HEK293 (cell line): ENCODE data around the gene SRL.

Source experiments
- ATF2 ChIP-seq: fragments of 450-650 bp; formaldehyde crosslinking; IDR thresholded peaks from 2 replicates; pipeline ENCODE4 v1.5.1; 2016; ENCODE audit warnings: missing biosample characterization, missing genetic modification characterization, low read depth
- BCL11A ChIP-seq: fragments of 450-650 bp; formaldehyde crosslinking; IDR thresholded peaks from 2 replicates; pipeline ENCODE4 v1.5.1; 2016; ENCODE audit warnings: low read depth, missing biosample characterization, missing genetic modification characterization
- CTCF ChIP-seq: fragments of 450-650 bp; formaldehyde crosslinking; IDR thresholded peaks from 2 replicates; pipeline ENCODE4 v1.5.1; 2016; ENCODE audit warnings: missing biosample characterization, missing genetic modification characterization
- GLI4 ChIP-seq: fragments of 450-650 bp; formaldehyde crosslinking; IDR thresholded peaks from 2 replicates; pipeline ENCODE4 v1.5.1; 2016; ENCODE audit warnings: missing biosample characterization, missing genetic modification characterization
- GLIS2 ChIP-seq: fragments of 450-650 bp; formaldehyde crosslinking; IDR thresholded peaks from 2 replicates; pipeline ENCODE4 v1.5.1; 2016; ENCODE audit warnings: missing biosample characterization, missing genetic modification characterization
- KLF8 ChIP-seq: fragments of 450-650 bp; formaldehyde crosslinking; IDR thresholded peaks from 2 replicates; pipeline ENCODE4 v1.5.1; 2016; ENCODE audit warnings: missing biosample characterization, missing genetic modification characterization
- MYNN ChIP-seq: fragments of 450-650 bp; formaldehyde crosslinking; IDR thresholded peaks from 2 replicates; pipeline ENCODE4 v1.5.1; 2016; ENCODE audit warnings: missing biosample characterization, missing genetic modification characterization, borderline replicate concordance
- RBAK ChIP-seq: fragments of 450-650 bp; formaldehyde crosslinking; IDR thresholded peaks from 2 replicates; pipeline ENCODE4 v1.5.1; 2016; ENCODE audit warnings: missing biosample characterization, missing genetic modification characterization
- SP3 ChIP-seq: fragments of 450-650 bp; formaldehyde crosslinking; IDR thresholded peaks from 2 replicates; pipeline ENCODE4 v1.5.1; 2016; ENCODE audit warnings: missing biosample characterization, missing genetic modification characterization
- TSHZ1 ChIP-seq: fragments of 450-650 bp; formaldehyde crosslinking; IDR thresholded peaks from 2 replicates; pipeline ENCODE4 v1.5.1; 2016; ENCODE audit warnings: missing biosample characterization, missing genetic modification characterization, borderline replicate concordance
- YY1 ChIP-seq: fragments of 450-650 bp; formaldehyde crosslinking; IDR thresholded peaks from 2 replicates; pipeline ENCODE4 v1.5.1; 2018; ENCODE audit warnings: missing biosample characterization, missing genetic modification characterization
- YY2 ChIP-seq: fragments of 450-650 bp; formaldehyde crosslinking; IDR thresholded peaks from 2 replicates; pipeline ENCODE4 v1.5.1; 2016; ENCODE audit warnings: missing biosample characterization, missing genetic modification characterization
- ZBTB21 ChIP-seq: fragments of 450-650 bp; formaldehyde crosslinking; IDR thresholded peaks from 2 replicates; pipeline ENCODE4 v1.5.1; 2017; ENCODE audit warnings: missing biosample characterization, missing genetic modification characterization
- ZEB2 ChIP-seq: fragments of 450-650 bp; formaldehyde crosslinking; IDR thresholded peaks from 2 replicates; pipeline ENCODE4 v1.5.1; 2016; ENCODE audit warnings: missing biosample characterization, missing genetic modification characterization
- ZNF114 ChIP-seq: fragments of 450-650 bp; formaldehyde crosslinking; IDR thresholded peaks from 2 replicates; pipeline ENCODE4 v1.5.0; 2017; ENCODE audit warnings: missing biosample characterization, missing genetic modification characterization
- ZNF155 ChIP-seq: fragments of 450-650 bp; formaldehyde crosslinking; IDR thresholded peaks from 2 replicates; pipeline ENCODE4 v1.5.1; 2016; ENCODE audit warnings: missing biosample characterization, missing genetic modification characterization
- ZNF18 ChIP-seq: fragments of 450-650 bp; formaldehyde crosslinking; IDR thresholded peaks from 2 replicates; pipeline ENCODE4 v1.5.1; 2016; ENCODE audit warnings: missing biosample characterization, missing genetic modification characterization
- ZNF214 ChIP-seq: fragments of 450-650 bp; formaldehyde crosslinking; IDR thresholded peaks from 2 replicates; pipeline ENCODE4 v1.5.1; 2017; ENCODE audit warnings: missing biosample characterization, mild to moderate bottlenecking, missing genetic modification characterization, borderline replicate concordance
- ZNF394 ChIP-seq: fragments of 450-650 bp; formaldehyde crosslinking; IDR thresholded peaks from 2 replicates; pipeline ENCODE4 v1.5.1; 2016; ENCODE audit warnings: missing biosample characterization, missing genetic modification characterization, mild to moderate bottlenecking, moderate library complexity, borderline replicate concordance
- ZNF416 ChIP-seq: fragments of 450-650 bp; formaldehyde crosslinking; IDR thresholded peaks from 2 replicates; pipeline ENCODE4 v1.5.1; 2016; ENCODE audit warnings: missing biosample characterization, missing genetic modification characterization
- ZNF670 ChIP-seq: fragments of 450-650 bp; formaldehyde crosslinking; IDR thresholded peaks from 2 replicates; pipeline ENCODE4 v1.5.1; 2016; ENCODE audit warnings: missing biosample characterization, missing genetic modification characterization, low read depth
- ZNF777 ChIP-seq: fragments of 450-650 bp; formaldehyde crosslinking; IDR thresholded peaks from 2 replicates; pipeline ENCODE4 v1.5.1; 2017; ENCODE audit warnings: missing biosample characterization, missing genetic modification characterization, borderline replicate concordance
- ZSCAN23 ChIP-seq: fragments of 450-650 bp; formaldehyde crosslinking; IDR thresholded peaks from 2 replicates; pipeline ENCODE4 v1.5.1; 2016; ENCODE audit warnings: missing biosample characterization, missing genetic modification characterization
- ZSCAN30 ChIP-seq: fragments of 450-650 bp; IDR thresholded peaks from 2 replicates; pipeline ENCODE4 v1.5.1; 2018; ENCODE audit warnings: missing biosample characterization, mild to moderate bottlenecking, missing genetic modification characterization, moderate library complexity
- TF ChIP-seq, protein P1 (sequence below): fragments of 450-650 bp; formaldehyde crosslinking; IDR thresholded peaks from 2 replicates; pipeline ENCODE4 v1.5.1; 2017; ENCODE audit warnings: missing biosample characterization, missing genetic modification characterization
- TF ChIP-seq, protein P2 (sequence below): fragments of 450-650 bp; formaldehyde crosslinking; IDR thresholded peaks from 2 replicates; pipeline ENCODE4 v1.5.1; 2016; ENCODE audit warnings: missing biosample characterization, missing genetic modification characterization

SRL gene

DNA sequence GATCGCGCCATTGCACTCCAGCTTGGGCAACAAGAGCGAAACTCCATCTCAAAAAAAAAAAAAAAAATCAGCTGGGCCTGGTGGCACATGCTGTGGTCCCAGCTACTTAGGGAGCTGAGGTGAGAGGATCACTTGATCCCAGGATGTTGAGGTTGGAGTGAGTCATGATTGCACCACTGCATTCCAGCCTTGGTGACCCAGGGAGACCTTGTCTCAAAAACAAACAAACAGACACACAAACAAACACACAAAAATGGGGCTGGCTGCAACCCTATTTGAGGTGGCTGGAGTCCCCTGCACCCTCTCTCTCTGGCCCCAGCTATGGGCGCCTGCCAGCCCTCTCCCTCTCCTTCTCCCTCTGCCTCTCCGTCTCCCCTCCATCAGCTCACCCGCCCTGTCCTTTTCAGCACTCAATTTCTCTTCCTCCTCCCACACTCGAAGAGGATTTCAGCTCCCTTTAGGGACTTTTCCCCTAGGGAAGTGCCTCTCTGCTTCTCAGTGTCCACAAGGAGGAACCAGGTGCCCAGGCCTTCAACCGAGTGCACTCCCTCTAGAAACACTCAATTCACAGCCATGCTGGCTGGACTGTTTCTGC lies 48.5 kb upstream of the SRL start (continued):
- TF ChIP-seq ZNF18 (tag by site-specific recombination) = no peak
- TF ChIP-seq ATF2 (tag by site-specific recombination) = no peak
- TF ChIP-seq MYNN (tag by site-specific recombination) = no peak
- TF ChIP-seq SP3 (tag by site-specific recombination) = peak; percentile 27; the same call in 1 of the 2 replicates
- TF ChIP-seq, protein P1, sequence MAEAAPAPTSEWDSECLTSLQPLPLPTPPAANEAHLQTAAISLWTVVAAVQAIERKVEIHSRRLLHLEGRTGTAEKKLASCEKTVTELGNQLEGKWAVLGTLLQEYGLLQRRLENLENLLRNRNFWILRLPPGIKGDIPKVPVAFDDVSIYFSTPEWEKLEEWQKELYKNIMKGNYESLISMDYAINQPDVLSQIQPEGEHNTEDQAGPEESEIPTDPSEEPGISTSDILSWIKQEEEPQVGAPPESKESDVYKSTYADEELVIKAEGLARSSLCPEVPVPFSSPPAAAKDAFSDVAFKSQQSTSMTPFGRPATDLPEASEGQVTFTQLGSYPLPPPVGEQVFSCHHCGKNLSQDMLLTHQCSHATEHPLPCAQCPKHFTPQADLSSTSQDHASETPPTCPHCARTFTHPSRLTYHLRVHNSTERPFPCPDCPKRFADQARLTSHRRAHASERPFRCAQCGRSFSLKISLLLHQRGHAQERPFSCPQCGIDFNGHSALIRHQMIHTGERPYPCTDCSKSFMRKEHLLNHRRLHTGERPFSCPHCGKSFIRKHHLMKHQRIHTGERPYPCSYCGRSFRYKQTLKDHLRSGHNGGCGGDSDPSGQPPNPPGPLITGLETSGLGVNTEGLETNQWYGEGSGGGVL (tag by site-specific recombination) = peak; percentile 82
- TF ChIP-seq ZNF114 = no peak
- TF ChIP-seq BCL11A (tag by site-specific recombination) = peak; percentile 60; the same call in 1 of the 2 replicates
- no peak for TF ChIP-seq YY1 (tag by site-specific recombination)
- TF ChIP-seq ZNF670 (tag by site-specific recombination) = no peak
- TF ChIP-seq CTCF (tag by site-specific recombination) = 0 out of 2 replicates have a peak, but pooled peaks have one; percentile 19
- TF ChIP-seq ZNF416 (tag by site-specific recombination) = no peak
- TF ChIP-seq ZSCAN30 (tag by site-specific recombination) = no peak
- 0 out of 2 replicates have a peak, but pooled peaks have one; percentile 31 for TF ChIP-seq ZNF394 (tag by site-specific recombination)
- no peak for TF ChIP-seq GLIS2
- TF ChIP-seq ZNF777 (tag by site-specific recombination) = no peak
- peak; percentile 59; the same call in 1 of the 2 replicates for TF ChIP-seq TSHZ1
- peak; percentile 26; the same call in 1 of the 2 replicates for TF ChIP-seq KLF8
- TF ChIP-seq ZBTB21 (tag by site-specific recombination) = peak; percentile 57
- TF ChIP-seq YY2 (tag by site-specific recombination) = no peak
- no peak for TF ChIP-seq ZNF155
- TF ChIP-seq RBAK (tag by site-specific recombination) = 0 out of 2 replicates have a peak, but pooled peaks have one; percentile 20
- TF ChIP-seq, protein P2, sequence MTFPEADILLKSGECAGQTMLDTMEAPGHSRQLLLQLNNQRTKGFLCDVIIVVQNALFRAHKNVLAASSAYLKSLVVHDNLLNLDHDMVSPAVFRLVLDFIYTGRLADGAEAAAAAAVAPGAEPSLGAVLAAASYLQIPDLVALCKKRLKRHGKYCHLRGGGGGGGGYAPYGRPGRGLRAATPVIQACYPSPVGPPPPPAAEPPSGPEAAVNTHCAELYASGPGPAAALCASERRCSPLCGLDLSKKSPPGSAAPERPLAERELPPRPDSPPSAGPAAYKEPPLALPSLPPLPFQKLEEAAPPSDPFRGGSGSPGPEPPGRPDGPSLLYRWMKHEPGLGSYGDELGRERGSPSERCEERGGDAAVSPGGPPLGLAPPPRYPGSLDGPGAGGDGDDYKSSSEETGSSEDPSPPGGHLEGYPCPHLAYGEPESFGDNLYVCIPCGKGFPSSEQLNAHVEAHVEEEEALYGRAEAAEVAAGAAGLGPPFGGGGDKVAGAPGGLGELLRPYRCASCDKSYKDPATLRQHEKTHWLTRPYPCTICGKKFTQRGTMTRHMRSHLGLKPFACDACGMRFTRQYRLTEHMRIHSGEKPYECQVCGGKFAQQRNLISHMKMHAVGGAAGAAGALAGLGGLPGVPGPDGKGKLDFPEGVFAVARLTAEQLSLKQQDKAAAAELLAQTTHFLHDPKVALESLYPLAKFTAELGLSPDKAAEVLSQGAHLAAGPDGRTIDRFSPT (tag by site-specific recombination) = peak; percentile 69
- TF ChIP-seq ZEB2 = peak; percentile 60; the same call in 1 of the 2 replicates
- no peak for TF ChIP-seq ZNF214 (tag by site-specific recombination)
- TF ChIP-seq ZSCAN23 (tag by site-specific recombination) = 0 out of 2 replicates have a peak, but pooled peaks have one; percentile 39
- TF ChIP-seq GLI4 (tag by site-specific recombination) = no peak
